ENCODE data around the gene CEBPE.

Gene CEBPE

GRCh38 chr14:23118506-23119362, at the start of gene CEBPE:
Gene CEBPE (minus strand): TSS chr14:23119255. CDS start chr14:23119091, 164 bp downstream.
- TF ChIP-seq CTCF (conservative IDR thresholded peaks at IDR 0.05; ENCODE audit: low read depth, low read length), result no peak
- no peak within 1 kb of the TSS for H3K4me3 ChIP-seq (ENCODE audit: low read depth, low read length)
- no peak for DNase-seq (ENCODE audit: low read depth)

GRCh38 chr14:23168246-23168645, 49.2 kb upstream of the CEBPE start:
- no peak for DNase-seq (ENCODE audit: low read depth)
- H3K4me3 ChIP-seq (ENCODE audit: low read depth, low read length), result no peak overlapping the region
- TF ChIP-seq CTCF (conservative IDR thresholded peaks at IDR 0.05; ENCODE audit: low read depth, low read length), result no peak

GRCh38 chr14:23167116-23167847, 48.2 kb upstream of the CEBPE start:
- TF ChIP-seq CTCF (conservative IDR thresholded peaks at IDR 0.05; ENCODE audit: low read depth, low read length), result no peak
- DNase-seq (ENCODE audit: low read depth), result peak; percentile 34
- no peak overlapping the region for H3K4me3 ChIP-seq (ENCODE audit: low read depth, low read length)

- H3K4me3 ChIP-seq (ENCODE audit: low read depth, low read length), result no peak overlapping the region
- DNase-seq (ENCODE audit: low read depth), result no peak
- no peak for TF ChIP-seq CTCF (conservative IDR thresholded peaks at IDR 0.05; ENCODE audit: low read depth, low read length)
Observed at GRCh38 chr14:23164949-23165348, 45.9 kb upstream of the CEBPE start.

- TF ChIP-seq CTCF (conservative IDR thresholded peaks at IDR 0.05; ENCODE audit: low read depth, low read length), result no peak
- H3K4me3 ChIP-seq (ENCODE audit: low read depth, low read length), result no peak overlapping the region
- DNase-seq (ENCODE audit: low read depth), result no peak
Observed at GRCh38 chr14:23164250-23164649, 45.2 kb upstream of the CEBPE start.

- TF ChIP-seq CTCF (conservative IDR thresholded peaks at IDR 0.05; ENCODE audit: low read depth, low read length), result no peak
- no peak for DNase-seq (ENCODE audit: low read depth)
- no peak overlapping the region for H3K4me3 ChIP-seq (ENCODE audit: low read depth, low read length)
Observed at GRCh38 chr14:23163830-23164229, 44.8 kb upstream of the CEBPE start.

Measured in choroid plexus epithelial cell (primary cell).